DND-41 (cell line): ENCODE measurements around the gene USP36.

Experiments
- ATAC-seq: fragments of 200-7000 bp; cut with Tn5 transposase; 3 replicates; pipeline ENCODE4 v1.9.1; 2021; ENCODE audit warnings: low read depth; ENCODE audit not compliant: insufficient read depth
- DNase-seq: peaks from one replicate; pipeline ENCODE4 v3.0.0-alpha.2; 2020
- H2AFZ ChIP-seq: 2 replicates; pipeline ENCODE4 v1.6.0; 2012; ENCODE audit warnings: low read depth, low read length
- H3K27ac ChIP-seq: 2 replicates; pipeline ENCODE4 v1.5.1; 2012; ENCODE audit warnings: low read length, inconsistent platforms
- H3K27me3 ChIP-seq: fragments of 200-600 bp; sonication (generic); 2 replicates; pipeline ENCODE4 v1.6.0; 2012; ENCODE audit warnings: low read length, mild to moderate bottlenecking, inconsistent platforms; ENCODE audit not compliant: insufficient read depth, poor library complexity
- H3K36me3 ChIP-seq: 2 replicates; pipeline ENCODE4 v1.5.1; 2012; ENCODE audit warnings: low read length, inconsistent platforms; ENCODE audit not compliant: insufficient read depth
- H3K4me1 ChIP-seq: 2 replicates; pipeline ENCODE4 v1.5.1; 2012; ENCODE audit warnings: mild to moderate bottlenecking, low read length; ENCODE audit not compliant: insufficient read depth
- H3K4me2 ChIP-seq: 2 replicates; pipeline ENCODE4 v1.6.0; 2012; ENCODE audit warnings: mild to moderate bottlenecking, moderate library complexity, low read length, inconsistent platforms; ENCODE audit not compliant: insufficient read depth
- H3K4me3 ChIP-seq, 2 experiments: fragments of 200-600 bp in 1 of 2; shearing (Covaris generic) in 1 of 2; 2 replicates each; pipeline ENCODE4 v1.5.1; 2012 to 2016; ENCODE audit warnings: inconsistent platforms in 2 of 2, low read length in 2 of 2, mild to moderate bottlenecking in 2 of 2, low read depth in 1 of 2, moderate library complexity in 1 of 2
- H3K79me2 ChIP-seq: 2 replicates; pipeline ENCODE4 v1.6.0; 2012; ENCODE audit warnings: low read length, inconsistent platforms; ENCODE audit not compliant: insufficient read depth
- H3K9ac ChIP-seq: 2 replicates; pipeline ENCODE4 v1.6.0; 2012; ENCODE audit warnings: low read depth, mild to moderate bottlenecking, inconsistent platforms, low read length, moderate library complexity
- H3K9me3 ChIP-seq: 2 replicates; pipeline ENCODE4 v1.5.1; 2012; ENCODE audit warnings: low read length, moderate library complexity, mild to moderate bottlenecking, inconsistent platforms; ENCODE audit not compliant: insufficient read depth, severe bottlenecking
- H4K20me1 ChIP-seq: 2 replicates; pipeline ENCODE4 v1.6.0; 2012; ENCODE audit warnings: low read length; ENCODE audit not compliant: insufficient read depth
- EZH2 ChIP-seq: IDR thresholded peaks from 3 replicates; pipeline ENCODE4 v1.6.1; 2012; ENCODE audit warnings: borderline replicate concordance, low read depth, mild to moderate bottlenecking, moderate library complexity, low read length, inconsistent platforms; ENCODE audit not compliant: severe bottlenecking
- TF ChIP-seq, protein P1 (sequence below): IDR thresholded peaks from 2 replicates; pipeline ENCODE4 v1.5.1; 2012; ENCODE audit warnings: borderline replicate concordance, low read length, moderate library complexity, mild to moderate bottlenecking; ENCODE audit not compliant: poor library complexity, severe bottlenecking; ENCODE audit errors: extremely low read depth

Gene USP36

DNA sequence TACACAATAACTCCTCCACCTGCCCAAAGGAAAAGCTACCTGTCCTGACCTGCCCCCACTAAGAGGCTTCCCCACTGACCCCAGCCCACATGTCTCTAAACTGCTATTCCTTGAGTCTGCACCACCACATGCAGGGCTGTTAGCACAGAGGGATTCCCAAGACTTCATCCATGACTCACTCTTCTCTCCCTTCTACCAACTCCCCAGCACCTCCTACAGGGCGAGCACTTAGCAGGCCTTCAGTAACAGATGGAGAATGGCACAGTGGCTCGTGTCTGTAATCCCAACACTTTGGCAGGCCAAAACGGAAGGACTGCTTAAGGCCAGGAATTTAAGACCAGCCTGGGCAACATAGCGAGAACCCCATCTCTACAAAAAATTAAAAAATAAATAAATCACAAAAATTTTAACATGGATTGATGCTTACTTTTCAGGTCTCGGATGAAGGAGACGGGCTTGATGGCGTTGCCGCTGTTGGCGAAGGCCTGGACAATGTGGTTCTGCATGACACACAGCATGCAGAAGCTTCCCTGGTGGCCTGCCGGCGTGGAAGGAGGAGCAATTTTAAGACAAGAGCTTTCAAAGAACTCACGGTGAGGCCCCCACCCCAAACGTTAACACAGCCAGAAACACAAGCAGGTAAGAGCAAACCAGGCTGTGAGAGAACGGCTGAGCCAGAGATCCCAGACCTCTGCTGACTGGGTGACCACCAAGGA lies 12.0 kb downstream of the USP36 start:
- no peak overlapping the region for H3K27ac ChIP-seq
- DNase-seq (no peak), ATAC-seq (no peak)
- H3K4me2 ChIP-seq: no peak overlapping the region
- peaks cover 38% of the 10 kb centered on the region; the same call in 1 of the 2 replicates for H4K20me1 ChIP-seq
- H3K27me3 ChIP-seq: no peaks in the 10 kb centered on the region
- H2AFZ ChIP-seq: no peak overlapping the region
- H3K36me3 ChIP-seq: peaks cover 99% of the 10 kb centered on the region
- H3K9me3 ChIP-seq: no peaks in the 10 kb centered on the region
- TF ChIP-seq, protein P1, sequence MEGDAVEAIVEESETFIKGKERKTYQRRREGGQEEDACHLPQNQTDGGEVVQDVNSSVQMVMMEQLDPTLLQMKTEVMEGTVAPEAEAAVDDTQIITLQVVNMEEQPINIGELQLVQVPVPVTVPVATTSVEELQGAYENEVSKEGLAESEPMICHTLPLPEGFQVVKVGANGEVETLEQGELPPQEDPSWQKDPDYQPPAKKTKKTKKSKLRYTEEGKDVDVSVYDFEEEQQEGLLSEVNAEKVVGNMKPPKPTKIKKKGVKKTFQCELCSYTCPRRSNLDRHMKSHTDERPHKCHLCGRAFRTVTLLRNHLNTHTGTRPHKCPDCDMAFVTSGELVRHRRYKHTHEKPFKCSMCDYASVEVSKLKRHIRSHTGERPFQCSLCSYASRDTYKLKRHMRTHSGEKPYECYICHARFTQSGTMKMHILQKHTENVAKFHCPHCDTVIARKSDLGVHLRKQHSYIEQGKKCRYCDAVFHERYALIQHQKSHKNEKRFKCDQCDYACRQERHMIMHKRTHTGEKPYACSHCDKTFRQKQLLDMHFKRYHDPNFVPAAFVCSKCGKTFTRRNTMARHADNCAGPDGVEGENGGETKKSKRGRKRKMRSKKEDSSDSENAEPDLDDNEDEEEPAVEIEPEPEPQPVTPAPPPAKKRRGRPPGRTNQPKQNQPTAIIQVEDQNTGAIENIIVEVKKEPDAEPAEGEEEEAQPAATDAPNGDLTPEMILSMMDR: peak; percentile 19
- TF ChIP-seq EZH2: no peak
- H3K4me1 ChIP-seq: no peaks in the 10 kb centered on the region
- H3K9ac ChIP-seq: no peak overlapping the region
- H3K79me2 ChIP-seq: peaks cover 25% of the 10 kb centered on the region; the same call in 1 of the 2 replicates
- H3K4me3 ChIP-seq: no peak overlapping the region

DNA sequence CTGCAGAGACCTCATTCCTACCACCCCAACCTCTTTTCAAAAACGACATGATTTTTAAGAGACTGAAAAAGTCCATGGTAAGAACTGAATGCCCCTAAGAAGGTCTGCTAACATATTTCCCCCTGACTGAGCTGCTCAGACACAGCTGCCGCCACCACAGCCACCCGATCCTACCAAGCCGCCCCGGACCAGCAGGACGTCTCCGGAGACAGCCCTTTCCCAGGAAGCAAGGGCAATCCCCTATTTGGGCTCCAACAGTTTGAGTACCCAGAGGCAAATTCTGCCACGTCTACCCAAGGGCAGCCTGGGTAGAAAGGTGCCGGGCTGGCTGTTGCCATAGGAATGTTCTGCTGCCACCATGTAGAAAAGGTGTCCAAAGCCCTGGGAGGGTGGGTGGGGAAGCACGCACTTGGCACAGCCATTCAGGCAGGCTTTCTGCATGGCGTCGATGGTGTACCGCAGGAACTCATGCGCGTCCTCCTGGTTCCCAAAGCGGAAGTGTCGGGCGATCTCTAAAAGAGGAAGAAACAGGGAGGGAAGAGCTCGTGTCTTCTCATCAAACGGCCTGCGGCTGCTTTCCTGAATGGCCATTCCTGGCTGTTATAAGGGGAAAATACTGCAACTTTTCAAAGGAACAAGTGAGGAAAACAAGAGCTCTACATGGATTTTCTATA lies 13.6 kb downstream of the USP36 start:
- Histone ChIP-seq H4K20me1 (peaks cover 49% of the 10 kb centered on the region; the same call in 1 of the 2 replicates), H3K4me1 (no peaks in the 10 kb centered on the region), H3K4me2 (no peak overlapping the region), H3K27ac (no peak overlapping the region), H3K4me3 (no peak overlapping the region), H3K9ac (no peak overlapping the region), H2AFZ (no peak overlapping the region), H3K79me2 (peaks cover 19% of the 10 kb centered on the region; the same call in 1 of the 2 replicates), H3K36me3 (peaks cover 98% of the 10 kb centered on the region), H3K27me3 (no peaks in the 10 kb centered on the region), H3K9me3 (no peaks in the 10 kb centered on the region)
- DNase-seq: no peak
- no peak for TF ChIP-seq EZH2
- TF ChIP-seq, protein P1: no peak
- ATAC-seq: no peak

DNA sequence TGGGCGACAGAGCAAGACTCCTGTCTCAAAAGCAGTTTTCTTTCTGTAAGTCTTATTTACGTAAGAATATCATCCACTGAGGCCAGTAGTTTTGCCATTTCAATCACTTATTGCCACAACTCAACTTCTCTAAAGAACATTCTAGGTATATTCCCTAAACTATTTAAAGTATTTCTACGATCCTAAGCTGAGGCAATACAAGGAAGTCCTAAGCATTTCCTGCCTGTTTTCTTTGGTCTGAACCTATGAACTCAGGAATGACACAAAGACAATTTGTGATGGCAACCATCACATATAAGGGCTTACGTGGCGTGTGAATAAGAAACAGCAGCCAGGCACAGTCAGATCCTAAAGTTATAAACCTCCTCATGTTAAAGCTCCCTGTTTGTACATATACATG lies 14.2 kb downstream of the USP36 start:
- Histone ChIP-seq H3K36me3 (peaks cover 98% of the 10 kb centered on the region), H3K79me2 (peaks cover 16% of the 10 kb centered on the region; the same call in 1 of the 2 replicates)

More for the DNA sequence above, 14.2 kb downstream of the USP36 start:
- Histone ChIP-seq H3K4me1 (peaks cover 4% of the 10 kb centered on the region; the same call in 1 of the 2 replicates), H3K4me3 (no peak overlapping the region), H4K20me1 (peaks cover 49% of the 10 kb centered on the region; the same call in 1 of the 2 replicates), H3K27ac (no peak overlapping the region), H2AFZ (no peak overlapping the region), H3K27me3 (no peaks in the 10 kb centered on the region), H3K9me3 (no peaks in the 10 kb centered on the region), H3K9ac (no peak overlapping the region), H3K4me2 (no peak overlapping the region)
- TF ChIP-seq, protein P1: no peak
- TF ChIP-seq EZH2: no peak
- DNase-seq (no peak), ATAC-seq (no peak)
